Measurements from ENCODE around the gene NR2F1. TPM values are rescaled to one million over a fixed set of nuclear protein-coding genes. Genes with fewer than 3 reads are reported as not detected.
A peak's percentile ranks its signal among the peaks of the same experiment; 100 is the strongest.

NR2F1 gene
- total RNA-seq, 2 donors from 2014 or later = 16.9 to 33.0 TPM

DNA sequence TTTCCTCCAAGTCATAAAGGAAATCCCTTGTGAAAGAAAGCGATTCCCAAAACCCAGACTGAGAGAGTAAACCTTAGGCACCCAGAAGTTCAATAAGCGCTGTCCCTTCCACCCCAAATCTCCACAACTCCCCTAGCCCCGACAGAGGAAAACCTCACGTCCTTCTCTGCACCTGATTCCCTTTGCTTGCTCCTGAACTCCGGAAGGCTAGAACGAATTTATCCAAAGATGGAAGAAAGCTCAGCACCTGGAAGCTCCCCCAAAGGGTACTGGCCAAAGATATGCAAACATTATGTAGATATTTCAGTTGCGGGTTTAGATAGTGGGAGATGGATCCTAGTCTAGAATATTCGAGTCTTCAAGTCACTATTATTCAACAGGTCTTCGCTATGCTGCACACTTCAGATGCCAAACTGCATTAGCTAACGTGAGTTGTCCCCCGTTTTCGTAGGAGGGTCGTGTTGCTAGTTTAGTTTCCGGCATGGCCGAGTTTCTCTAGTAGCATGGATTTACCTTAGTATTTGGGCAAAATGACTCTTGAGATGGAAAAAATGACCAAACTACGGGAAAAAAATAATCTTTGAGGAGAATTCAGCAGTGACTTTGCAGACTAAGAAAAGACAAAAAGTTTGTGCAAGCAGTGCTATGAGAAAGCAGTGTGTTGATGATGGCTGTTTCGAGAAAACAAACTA, 27.7 kb downstream of the NR2F1 start:
- intact Hi-C loops (cut with DNase I) = no loop called here
- ATAC-seq = no peak

DNA sequence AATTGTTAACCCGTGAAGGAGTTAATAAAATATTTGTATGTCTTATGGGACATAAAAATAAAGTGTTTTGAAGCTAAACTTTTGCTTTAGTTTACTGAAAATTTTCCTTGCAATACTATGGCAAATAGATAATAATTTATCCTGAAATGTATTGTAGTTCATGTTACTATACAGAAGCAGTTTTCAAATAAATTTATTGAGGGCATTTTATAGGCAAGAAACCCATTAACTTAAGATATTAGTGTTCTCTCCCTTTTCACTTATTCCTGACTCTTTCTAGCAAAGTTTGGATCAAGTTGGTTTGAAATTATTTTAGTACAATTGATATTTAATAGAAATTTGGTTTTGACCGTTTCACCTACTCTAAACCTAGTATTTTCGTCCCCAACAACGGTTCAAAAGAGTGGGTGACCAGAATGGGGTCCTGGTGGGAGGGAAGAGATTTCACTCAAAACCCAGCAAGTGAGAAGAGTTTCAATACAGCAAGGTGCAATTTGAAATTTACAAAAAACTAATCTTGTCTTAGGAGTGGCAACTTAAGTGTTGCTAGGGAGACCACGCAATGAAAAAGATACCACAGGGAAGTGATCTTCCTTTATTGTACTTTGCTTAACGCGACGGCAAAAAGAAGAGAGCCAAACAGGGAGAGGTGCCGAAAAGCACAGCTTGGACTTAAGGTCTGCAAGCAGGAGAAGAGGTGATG, 28.4 kb downstream of the NR2F1 start:
- intact Hi-C loops (cut with DNase I) = no loop called here
- no peak for TF ChIP-seq POLR2A (IDR thresholded peaks at IDR 0.05)
- TF ChIP-seq, protein P1, sequence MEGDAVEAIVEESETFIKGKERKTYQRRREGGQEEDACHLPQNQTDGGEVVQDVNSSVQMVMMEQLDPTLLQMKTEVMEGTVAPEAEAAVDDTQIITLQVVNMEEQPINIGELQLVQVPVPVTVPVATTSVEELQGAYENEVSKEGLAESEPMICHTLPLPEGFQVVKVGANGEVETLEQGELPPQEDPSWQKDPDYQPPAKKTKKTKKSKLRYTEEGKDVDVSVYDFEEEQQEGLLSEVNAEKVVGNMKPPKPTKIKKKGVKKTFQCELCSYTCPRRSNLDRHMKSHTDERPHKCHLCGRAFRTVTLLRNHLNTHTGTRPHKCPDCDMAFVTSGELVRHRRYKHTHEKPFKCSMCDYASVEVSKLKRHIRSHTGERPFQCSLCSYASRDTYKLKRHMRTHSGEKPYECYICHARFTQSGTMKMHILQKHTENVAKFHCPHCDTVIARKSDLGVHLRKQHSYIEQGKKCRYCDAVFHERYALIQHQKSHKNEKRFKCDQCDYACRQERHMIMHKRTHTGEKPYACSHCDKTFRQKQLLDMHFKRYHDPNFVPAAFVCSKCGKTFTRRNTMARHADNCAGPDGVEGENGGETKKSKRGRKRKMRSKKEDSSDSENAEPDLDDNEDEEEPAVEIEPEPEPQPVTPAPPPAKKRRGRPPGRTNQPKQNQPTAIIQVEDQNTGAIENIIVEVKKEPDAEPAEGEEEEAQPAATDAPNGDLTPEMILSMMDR (IDR thresholded peaks at IDR 0.05) = no peak
- Histone ChIP-seq H3K9me3 (no peaks in the 10 kb centered on the region), H3K36me3 (replicated peaks in 1 of 2; ENCODE audit: insufficient read depth in 1 of 2, low read depth in 2 of 2) (no peaks in the 10 kb centered on the region), H3K4me3 (no peak overlapping the region), H3K27me3 (peaks cover 0 to 53% of the 10 kb centered on the region in 2 donors), H3K4me1 (peaks cover 7% of the 10 kb centered on the region), H3K27ac (no peak overlapping the region)
- DNase-seq (no peak), ATAC-seq (no peak)
- 10 to 13% methylated on average over 9 of the region's 9 CpGs for WGBS, 2 donors

More for the DNA sequence above, 27.7 kb downstream of the NR2F1 start:
- Histone ChIP-seq H3K4me3 (no peak overlapping the region), H3K36me3 (replicated peaks in 1 of 2; ENCODE audit: insufficient read depth in 1 of 2, low read depth in 2 of 2) (no peaks in the 10 kb centered on the region), H3K27ac (no peak overlapping the region), H3K27me3 (peaks cover 0 to 58% of the 10 kb centered on the region in 2 donors), H3K4me1 (peaks cover 7% of the 10 kb centered on the region), H3K9me3 (no peaks in the 10 kb centered on the region)
- WGBS, 2 donors = 15 to 21% methylated on average over 17 of the region's 17 CpGs
- no peak for DNase-seq
- TF ChIP-seq POLR2A (IDR thresholded peaks at IDR 0.05) = no peak
- TF ChIP-seq, protein P1 (IDR thresholded peaks at IDR 0.05) = no peak

DNA sequence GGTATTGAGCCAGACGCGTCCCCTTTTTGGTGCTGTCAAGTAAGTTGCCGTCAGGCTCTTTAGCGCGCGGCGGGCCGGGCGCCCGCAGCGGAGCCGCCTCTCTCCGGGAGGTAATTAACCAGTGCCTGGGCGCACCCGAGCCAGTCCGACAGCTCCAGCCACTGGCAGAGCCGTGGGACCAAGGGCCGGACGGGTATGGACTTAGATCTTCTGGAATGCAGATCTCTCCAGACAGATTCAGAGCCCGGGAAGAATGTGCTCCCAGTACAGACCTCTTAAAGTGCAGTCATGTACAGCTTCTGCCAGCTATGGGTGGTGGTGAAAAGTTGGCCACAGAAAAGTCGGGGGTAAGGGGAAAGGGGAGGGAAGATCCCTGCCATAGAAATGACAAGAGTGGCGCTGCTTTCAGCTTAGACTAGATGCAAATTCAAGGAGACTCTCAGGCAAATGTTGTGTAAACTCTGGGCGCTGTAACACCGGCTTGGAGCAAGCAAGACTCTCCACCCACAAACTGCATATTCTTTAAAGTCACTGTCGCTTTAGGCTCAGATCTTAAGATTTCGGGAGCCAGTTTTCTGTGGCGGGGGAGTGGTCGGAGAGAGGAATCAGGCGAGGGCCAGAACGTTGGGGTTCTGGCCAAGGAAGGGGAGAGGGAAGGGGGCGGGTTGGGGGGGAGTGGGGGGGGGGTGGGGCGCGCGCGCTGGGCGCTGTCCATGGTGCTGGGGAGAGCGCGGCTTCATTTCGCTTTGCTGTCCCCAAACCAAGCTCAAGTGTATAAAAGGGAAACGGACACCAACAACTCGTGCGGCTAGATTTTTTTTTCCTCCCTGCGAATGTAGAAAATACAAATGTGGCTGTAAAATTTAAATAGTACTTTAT, 29.2 kb downstream of the NR2F1 start:
- Histone ChIP-seq H3K4me3 (no peak overlapping the region), H3K9me3 (no peaks in the 10 kb centered on the region), H3K27me3 (peaks cover 0 to 52% of the 10 kb centered on the region in 2 donors), H3K4me1 (peaks cover 7% of the 10 kb centered on the region), H3K27ac (no peak overlapping the region), H3K36me3 (replicated peaks in 1 of 2; ENCODE audit: insufficient read depth in 1 of 2, low read depth in 2 of 2) (no peaks in the 10 kb centered on the region)
- WGBS, 2 donors = 4 to 9% methylated on average over 37 to 40 of the region's 43 CpGs
- intact Hi-C loops (cut with DNase I) = no loop called here
- DNase-seq = peak in 1 of 4 donors; percentile 40
- no peak for TF ChIP-seq POLR2A (IDR thresholded peaks at IDR 0.05)
- TF ChIP-seq, protein P1 (IDR thresholded peaks at IDR 0.05) = no peak
- ATAC-seq = peak; percentile 38

DNA sequence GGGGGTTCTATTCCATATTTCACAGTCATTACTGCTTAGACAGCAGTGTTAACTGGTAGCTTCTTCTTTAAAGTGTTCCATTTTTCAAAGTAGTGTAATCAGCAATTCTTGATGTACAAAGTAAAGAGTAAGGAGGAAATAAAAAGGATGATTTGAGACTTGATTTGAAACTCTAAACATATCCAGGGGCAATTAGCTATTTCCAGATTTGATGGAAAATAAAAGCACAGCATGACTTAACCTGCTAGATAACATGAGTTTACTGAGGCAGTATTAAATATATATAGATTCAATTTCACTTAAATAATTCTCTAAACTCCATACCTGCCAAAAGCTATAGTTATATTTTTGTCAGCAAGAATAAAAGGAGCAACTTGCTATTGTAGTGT, 29.8 kb downstream of the NR2F1 start:
- TF ChIP-seq, protein P1 (IDR thresholded peaks at IDR 0.05) = no peak
- TF ChIP-seq POLR2A (IDR thresholded peaks at IDR 0.05) = no peak
- Histone ChIP-seq H3K4me1 (peaks cover 7% of the 10 kb centered on the region), H3K4me3 (no peak overlapping the region), H3K9me3 (no peaks in the 10 kb centered on the region), H3K36me3 (replicated peaks in 1 of 2; ENCODE audit: insufficient read depth in 1 of 2, low read depth in 2 of 2) (no peaks in the 10 kb centered on the region), H3K27me3 (peaks cover 0 to 52% of the 10 kb centered on the region in 2 donors), H3K27ac (no peak overlapping the region)
- DNase-seq (no peak), ATAC-seq (no peak)
- intact Hi-C loops (cut with DNase I) = no loop called here
